K562 (cell line): ENCODE data around the gene ULK2.

Source experiments
- EZH2 ChIP-seq: IDR thresholded peaks from 2 replicates; pipeline ENCODE4 v1.6.1; 2012; ENCODE audit warnings: low read depth, mild to moderate bottlenecking, inconsistent platforms, low read length, borderline replicate concordance
- TF ChIP-seq, protein P1 (sequence below), 2 experiments: fragments of 450-650 bp in 1 of 2; sonication (generic) in 1 of 2; formaldehyde crosslinking in 1 of 2; IDR thresholded peaks in 1 of 2; conservative IDR thresholded peaks in 1 of 2; 2 replicates each; pipeline versions ENCODE4 v1.6.1 to v1.8.1; 2016 to 2023; ENCODE audit warnings: mild to moderate bottlenecking in 2 of 2, moderate library complexity in 2 of 2, inconsistent platforms in 1 of 2, missing genetic modification reagents in 1 of 2

DNA sequence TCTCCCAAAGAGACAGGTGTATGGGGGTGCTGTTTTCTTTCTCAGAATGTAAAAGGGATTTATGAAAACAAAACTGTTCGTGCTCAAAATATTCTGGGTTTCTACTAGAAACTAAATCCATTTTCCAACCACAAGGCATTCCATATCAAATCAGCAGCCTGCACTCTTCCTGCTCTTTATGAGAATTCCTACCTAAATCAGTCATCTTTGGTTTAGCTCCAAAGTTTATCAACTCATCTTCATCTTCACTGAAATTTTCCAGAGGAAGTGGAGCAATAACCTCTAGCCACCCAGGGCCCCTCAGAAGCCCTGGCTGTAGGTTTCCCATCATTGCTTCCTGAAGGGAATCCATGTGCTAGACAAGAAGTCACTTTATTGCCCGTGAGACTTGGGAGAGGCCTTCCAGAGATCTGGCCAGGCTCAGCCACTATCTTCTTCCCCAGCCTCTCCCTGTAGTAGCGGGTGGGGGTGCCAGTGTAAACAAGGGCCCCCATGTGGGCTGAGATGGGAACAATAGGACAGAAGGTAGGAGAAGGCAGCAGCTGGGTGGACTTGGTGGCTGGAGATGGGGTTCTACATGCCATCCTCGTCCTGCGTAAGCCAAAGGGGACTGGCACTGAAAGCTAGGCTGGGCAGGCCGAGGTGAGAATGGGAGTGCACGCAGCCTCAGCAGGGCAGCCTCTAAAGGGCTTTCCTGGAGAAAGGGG lies 97.6 kb downstream of the ULK2 start:
- TF ChIP-seq, protein P1, sequence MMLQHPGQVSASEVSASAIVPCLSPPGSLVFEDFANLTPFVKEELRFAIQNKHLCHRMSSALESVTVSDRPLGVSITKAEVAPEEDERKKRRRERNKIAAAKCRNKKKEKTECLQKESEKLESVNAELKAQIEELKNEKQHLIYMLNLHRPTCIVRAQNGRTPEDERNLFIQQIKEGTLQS (IDR thresholded peaks at IDR 0.05), result no peak
- TF ChIP-seq, protein P1 (CRISPR knock-in tag; conservative IDR thresholded peaks at IDR 0.05), result no peak
- no peak for TF ChIP-seq EZH2
